Stimulated activated CD8-positive, alpha-beta memory T cell treated with anti-CD3 and anti-CD28 coated beads, Interleukin-7, amount 100 ng/mL, for 1 hour (primary cell): ENCODE measurements around the gene EFR3B.

Experiments
- DNase-seq, 2 donors: peaks; one replicate each; pipeline ENCODE4 v3.0.0-alpha.2; 2020; ENCODE audit warnings: low read depth in 2 of 2

EFR3B gene

GRCh38 chr2:25187729-25188350, 146.0 kb downstream of the EFR3B start:
- no peak for DNase-seq

- no peak for DNase-seq
These were observed 146.5 kb downstream of the EFR3B start for GRCh38 chr2:25188405-25188804.

- no peak for DNase-seq
These were observed 148.7 kb downstream of the EFR3B start for GRCh38 chr2:25190536-25190935.

GRCh38 chr2:25194576-25195122, 152.8 kb downstream of the EFR3B start:
- DNase-seq = no peak

- no peak for DNase-seq
These were observed 155.7 kb downstream of the EFR3B start for GRCh38 chr2:25197336-25198208.

- no peak for DNase-seq
These were observed 156.3 kb downstream of the EFR3B start for GRCh38 chr2:25198209-25198525.

GRCh38 chr2:25198576-25198975, 156.7 kb downstream of the EFR3B start:
- DNase-seq = no peak

- DNase-seq = no peak
These were observed 159.4 kb downstream of the EFR3B start for GRCh38 chr2:25201265-25201664.

- DNase-seq = no peak
These were observed 159.9 kb downstream of the EFR3B start for GRCh38 chr2:25201794-25202193.

- no peak for DNase-seq
These were observed 160.4 kb downstream of the EFR3B start for GRCh38 chr2:25202275-25202674.

- DNase-seq = no peak
These were observed 162.4 kb downstream of the EFR3B start for GRCh38 chr2:25204190-25204838.

- DNase-seq = no peak
These were observed 165.2 kb downstream of the EFR3B start for GRCh38 chr2:25207078-25207545.
